ENCODE measurements around the gene SYNE3. TPM values are rescaled to one million over a fixed set of nuclear protein-coding genes. Genes with fewer than 3 reads are reported as not detected.

Gene SYNE3
- total RNA-seq, 4 donors from 2014 or later: 4.7 to 7.1 (median 5.1) TPM

DNA sequence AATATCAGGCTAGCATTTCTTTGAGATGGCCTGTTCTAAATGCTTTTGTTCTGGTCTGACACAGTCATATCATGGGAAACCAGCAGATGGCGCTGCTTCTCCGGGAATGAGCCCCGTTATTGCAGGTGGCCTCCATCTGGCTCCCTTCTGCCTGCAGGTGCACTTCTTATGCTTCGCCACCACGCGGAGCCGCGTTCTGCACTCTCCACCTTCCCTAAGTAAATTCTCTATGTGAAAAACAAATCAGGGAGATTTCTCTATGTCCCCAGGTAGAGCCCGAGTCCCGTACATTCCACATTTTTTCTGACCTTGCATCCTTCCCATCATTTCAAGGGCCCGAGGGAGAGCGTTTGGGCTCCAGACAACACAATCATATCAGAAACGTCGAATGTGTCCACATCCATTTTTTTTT, 44.6 kb upstream of the SYNE3 start:
- no peaks in the 10 kb centered on the region for H3K9me3 ChIP-seq
- no peak for TF ChIP-seq POLR2A (IDR thresholded peaks at IDR 0.05)
- TF ChIP-seq, protein P1, sequence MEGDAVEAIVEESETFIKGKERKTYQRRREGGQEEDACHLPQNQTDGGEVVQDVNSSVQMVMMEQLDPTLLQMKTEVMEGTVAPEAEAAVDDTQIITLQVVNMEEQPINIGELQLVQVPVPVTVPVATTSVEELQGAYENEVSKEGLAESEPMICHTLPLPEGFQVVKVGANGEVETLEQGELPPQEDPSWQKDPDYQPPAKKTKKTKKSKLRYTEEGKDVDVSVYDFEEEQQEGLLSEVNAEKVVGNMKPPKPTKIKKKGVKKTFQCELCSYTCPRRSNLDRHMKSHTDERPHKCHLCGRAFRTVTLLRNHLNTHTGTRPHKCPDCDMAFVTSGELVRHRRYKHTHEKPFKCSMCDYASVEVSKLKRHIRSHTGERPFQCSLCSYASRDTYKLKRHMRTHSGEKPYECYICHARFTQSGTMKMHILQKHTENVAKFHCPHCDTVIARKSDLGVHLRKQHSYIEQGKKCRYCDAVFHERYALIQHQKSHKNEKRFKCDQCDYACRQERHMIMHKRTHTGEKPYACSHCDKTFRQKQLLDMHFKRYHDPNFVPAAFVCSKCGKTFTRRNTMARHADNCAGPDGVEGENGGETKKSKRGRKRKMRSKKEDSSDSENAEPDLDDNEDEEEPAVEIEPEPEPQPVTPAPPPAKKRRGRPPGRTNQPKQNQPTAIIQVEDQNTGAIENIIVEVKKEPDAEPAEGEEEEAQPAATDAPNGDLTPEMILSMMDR (IDR thresholded peaks at IDR 0.05 in 4 of 5, conservative IDR thresholded peaks at IDR 0.05 in 1 of 5): peak; percentile 88 to 95 (median 92)
- DNase-seq (peak; percentile 56 to 73), ATAC-seq (peak; percentile 79 to 95)
- H3K4me1 ChIP-seq: peaks cover 0 to 2% of the 10 kb centered on the region in 2 donors
- intact Hi-C loops (cut with DNase I; ENCODE audit: low total_unique reads) (loop anchor here (1.0 to 5.0 kb wide), 3 partner anchors 123 to 431 kb away; no protein-coding TSS in a partner anchor), in situ Hi-C loops (cut with MboI; ENCODE audit: low sequenced_read_pairs in 4 of 4) (loop anchor here (5.0 to 25.0 kb wide), 8 partner anchors 124 to 851 kb away; partner anchors contain the start of genes BDKRB1 (in 1 of the 4) and TCL1B (in 1 of the 4))
- H3K27ac ChIP-seq: no peak overlapping the region
- no peaks in the 10 kb centered on the region for H3K27me3 ChIP-seq
- no peaks in the 10 kb centered on the region for H3K36me3 ChIP-seq
- no peak overlapping the region for H3K4me3 ChIP-seq

DNA sequence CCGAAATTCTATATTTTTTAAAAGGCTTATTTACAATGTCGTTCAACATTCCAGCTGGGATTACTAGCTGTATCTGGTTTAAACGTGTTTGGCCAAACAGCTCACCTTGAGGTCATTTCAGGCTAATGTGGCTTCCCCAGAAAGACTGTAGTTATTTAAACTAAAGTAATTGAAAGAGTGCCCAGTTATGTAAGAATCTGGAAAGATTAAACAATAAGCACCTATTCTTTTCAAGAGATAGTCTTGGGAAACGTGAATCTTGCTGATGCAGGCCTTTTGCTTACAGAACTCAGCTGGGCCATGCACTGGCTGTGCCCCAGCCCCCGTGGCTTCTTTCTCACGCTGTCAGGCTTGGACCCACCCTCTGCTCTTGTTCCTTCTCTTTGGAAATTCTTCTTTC, 42.8 kb upstream of the SYNE3 start:
- Histone ChIP-seq H3K4me3 (no peak overlapping the region), H3K9me3 (no peaks in the 10 kb centered on the region), H3K27me3 (no peaks in the 10 kb centered on the region), H3K36me3 (no peaks in the 10 kb centered on the region), H3K4me1 (peaks cover 0 to 2% of the 10 kb centered on the region in 2 donors), H3K27ac (no peak overlapping the region)
- intact Hi-C loops (cut with DNase I; ENCODE audit: low total_unique reads): no loop called here
- TF ChIP-seq POLR2A (IDR thresholded peaks at IDR 0.05): no peak
- TF ChIP-seq, protein P1 (IDR thresholded peaks at IDR 0.05 in 4 of 5, conservative IDR thresholded peaks at IDR 0.05 in 1 of 5): no peak
- DNase-seq: no peak
- ATAC-seq: no peak
- in situ Hi-C loops (cut with MboI; ENCODE audit: low sequenced_read_pairs in 4 of 4): loop anchor here (5.0 to 25.0 kb wide), 6 partner anchors 123 to 853 kb away; partner anchors contain the start of gene BDKRB1 (in 1 of the 4)

DNA sequence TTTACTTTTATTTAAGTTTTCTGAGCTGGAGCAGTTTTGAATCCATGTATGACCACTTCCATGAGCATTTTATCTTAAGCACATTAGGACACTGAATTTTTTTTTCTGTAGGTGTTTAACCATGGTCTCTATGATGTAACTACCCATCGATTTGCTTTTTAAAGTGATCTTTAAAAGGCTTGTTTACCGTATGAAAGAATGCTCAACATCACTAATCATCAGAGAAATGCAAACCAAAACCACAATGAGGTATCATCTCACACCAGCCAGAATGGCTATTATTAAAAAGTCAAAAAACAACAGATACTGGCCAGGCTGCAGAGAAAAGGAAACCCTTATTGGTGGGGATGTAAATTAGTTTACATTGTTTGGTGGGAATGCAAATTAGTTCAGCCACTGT, 41.4 kb upstream of the SYNE3 start:
- H3K27me3 ChIP-seq: no peaks in the 10 kb centered on the region
- intact Hi-C loops (cut with DNase I; ENCODE audit: low total_unique reads): no loop called here
- H3K4me1 ChIP-seq: no peaks in the 10 kb centered on the region
- no peak for TF ChIP-seq POLR2A (IDR thresholded peaks at IDR 0.05)
- TF ChIP-seq, protein P1 (IDR thresholded peaks at IDR 0.05 in 4 of 5, conservative IDR thresholded peaks at IDR 0.05 in 1 of 5): no peak
- H3K36me3 ChIP-seq: no peaks in the 10 kb centered on the region
- no peak overlapping the region for H3K4me3 ChIP-seq
- no peak for DNase-seq
- in situ Hi-C loops (cut with MboI; ENCODE audit: low sequenced_read_pairs in 4 of 4): loop anchor here (5.0 to 25.0 kb wide), 6 partner anchors 124 to 854 kb away; partner anchors contain the start of gene BDKRB1 (in 1 of the 4)
- no peaks in the 10 kb centered on the region for H3K9me3 ChIP-seq
- H3K27ac ChIP-seq: no peak overlapping the region
- ATAC-seq: no peak

DNA sequence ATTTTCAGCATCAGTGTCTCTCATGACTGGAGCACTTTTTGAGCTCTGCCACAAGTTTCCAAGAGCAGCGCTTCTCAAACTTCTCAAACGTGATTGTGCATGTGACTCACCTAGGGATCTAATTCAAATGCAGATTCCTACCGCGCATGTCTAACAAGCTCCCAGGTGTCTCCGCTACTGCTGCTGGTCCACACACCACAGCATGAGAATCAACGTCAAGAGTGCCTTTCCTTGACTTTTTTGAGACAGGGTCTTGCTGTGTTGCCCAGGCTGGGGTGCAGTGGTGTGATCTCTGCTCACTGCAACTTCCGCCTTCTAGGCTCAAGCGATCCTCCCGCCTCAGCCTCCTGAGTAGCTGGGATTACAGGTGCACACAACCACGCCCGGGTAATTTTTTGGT, 40.8 kb upstream of the SYNE3 start:
- Histone ChIP-seq H3K36me3 (no peaks in the 10 kb centered on the region), H3K4me3 (no peak overlapping the region), H3K27ac (no peak overlapping the region), H3K9me3 (no peaks in the 10 kb centered on the region), H3K4me1 (no peaks in the 10 kb centered on the region), H3K27me3 (no peaks in the 10 kb centered on the region)
- no peak for ATAC-seq
- intact Hi-C loops (cut with DNase I; ENCODE audit: low total_unique reads): no loop called here
- no peak for DNase-seq
- TF ChIP-seq, protein P1 (IDR thresholded peaks at IDR 0.05 in 4 of 5, conservative IDR thresholded peaks at IDR 0.05 in 1 of 5): no peak
- TF ChIP-seq POLR2A (IDR thresholded peaks at IDR 0.05): no peak
- in situ Hi-C loops (cut with MboI; ENCODE audit: low sequenced_read_pairs in 4 of 4): loop anchor here (5.0 to 25.0 kb wide), 6 partner anchors 125 to 855 kb away; partner anchors contain the start of gene BDKRB1 (in 1 of the 4)

All from gastrocnemius medialis (tissue), 4 donors.